K562 (cell line): ENCODE results near the gene SDHAF3.

Source experiments
- CBX3 ChIP-seq, 2 experiments: IDR thresholded peaks; 1 replicate in 1 of 2; 2 replicates in 1 of 2; pipeline ENCODE4 v1.6.1; 2012; ENCODE audit warnings: inconsistent platforms in 2 of 2, low read length in 2 of 2, borderline replicate concordance in 1 of 2, control low read depth in 1 of 2
- MXI1 ChIP-seq: IDR thresholded peaks from 2 replicates; pipeline ENCODE4 v1.6.1; 2011; ENCODE audit warnings: low read depth, mild to moderate bottlenecking, improper control_type of control experiment, low read length
- POLR2A ChIP-seq: fragments of 450-650 bp; conservative IDR thresholded peaks from 2 replicates; pipeline ENCODE4 v1.6.1; 2016
- POLR2AphosphoS5 ChIP-seq: IDR thresholded peaks from 2 replicates; pipeline ENCODE4 v1.6.1; 2011; ENCODE audit warnings: mild to moderate bottlenecking, low read depth, low read length, moderate library complexity; ENCODE audit not compliant: control insufficient read depth, insufficient read depth
- SREBF1 ChIP-seq: fragments of 150-350 bp; IDR thresholded peaks from 2 replicates; pipeline ENCODE4 v1.6.1; 2014; ENCODE audit warnings: antibody characterized with exemption, low read depth, low read length, borderline replicate concordance
- TAF15 ChIP-seq: fragments of 200-400 bp; formaldehyde crosslinking; IDR thresholded peaks from 2 replicates; pipeline ENCODE4 v1.6.1; 2017; ENCODE audit warnings: mild to moderate bottlenecking, low read depth, low read length, moderate library complexity
- ZBTB33 ChIP-seq: sonication (generic); formaldehyde crosslinking; IDR thresholded peaks from 2 replicates; pipeline ENCODE4 v1.8.1; 2023; ENCODE audit warnings: mild to moderate bottlenecking, missing genetic modification reagents
- TF ChIP-seq, protein P1 (sequence below), 3 experiments: IDR thresholded peaks in 2 of 3; conservative IDR thresholded peaks in 1 of 3; 2 replicates each; pipeline ENCODE4 v1.5.1; 2011 to 2012; ENCODE audit warnings: low read length in 3 of 3, mild to moderate bottlenecking in 3 of 3, control low read depth in 2 of 3, improper control_type of control experiment in 1 of 3, inconsistent platforms in 1 of 3, low read depth in 1 of 3, mixed read lengths in 1 of 3, moderate library complexity in 1 of 3; ENCODE audit not compliant: insufficient read depth in 2 of 3
- TF ChIP-seq, protein P2 (sequence below): fragments of 450-650 bp; formaldehyde crosslinking; IDR thresholded peaks from 2 replicates; pipeline ENCODE4 v1.4.0; 2020; ENCODE audit warnings: mild to moderate bottlenecking, mixed read lengths
- TF ChIP-seq, protein P3 (sequence below): sonication (generic); formaldehyde crosslinking; IDR thresholded peaks from 2 replicates; pipeline ENCODE4 v1.8.0; 2022; ENCODE audit warnings: mild to moderate bottlenecking, low read depth, missing genetic modification reagents

GRCh38 chr7:97079300-97079699 is 38.2 kb upstream of the SDHAF3 start:
- TF ChIP-seq MXI1 (no peak), TAF15 (no peak), POLR2A (no peak), POLR2AphosphoS5 (no peak), ZBTB33 (CRISPR knock-in tag) (no peak), CBX3 (IDR thresholded peaks at IDR 0.05; ENCODE audit: borderline replicate concordance in 1 of 2, low read length in 2 of 2) (no peak), SREBF1 (no peak)
- TF ChIP-seq, protein P1, sequence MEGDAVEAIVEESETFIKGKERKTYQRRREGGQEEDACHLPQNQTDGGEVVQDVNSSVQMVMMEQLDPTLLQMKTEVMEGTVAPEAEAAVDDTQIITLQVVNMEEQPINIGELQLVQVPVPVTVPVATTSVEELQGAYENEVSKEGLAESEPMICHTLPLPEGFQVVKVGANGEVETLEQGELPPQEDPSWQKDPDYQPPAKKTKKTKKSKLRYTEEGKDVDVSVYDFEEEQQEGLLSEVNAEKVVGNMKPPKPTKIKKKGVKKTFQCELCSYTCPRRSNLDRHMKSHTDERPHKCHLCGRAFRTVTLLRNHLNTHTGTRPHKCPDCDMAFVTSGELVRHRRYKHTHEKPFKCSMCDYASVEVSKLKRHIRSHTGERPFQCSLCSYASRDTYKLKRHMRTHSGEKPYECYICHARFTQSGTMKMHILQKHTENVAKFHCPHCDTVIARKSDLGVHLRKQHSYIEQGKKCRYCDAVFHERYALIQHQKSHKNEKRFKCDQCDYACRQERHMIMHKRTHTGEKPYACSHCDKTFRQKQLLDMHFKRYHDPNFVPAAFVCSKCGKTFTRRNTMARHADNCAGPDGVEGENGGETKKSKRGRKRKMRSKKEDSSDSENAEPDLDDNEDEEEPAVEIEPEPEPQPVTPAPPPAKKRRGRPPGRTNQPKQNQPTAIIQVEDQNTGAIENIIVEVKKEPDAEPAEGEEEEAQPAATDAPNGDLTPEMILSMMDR (IDR thresholded peaks at IDR 0.05 in 2 of 3, conservative IDR thresholded peaks at IDR 0.05 in 1 of 3; ENCODE audit: insufficient read depth in 2 of 3, low read depth in 1 of 3, low read length in 3 of 3) = no peak
- TF ChIP-seq, protein P2, sequence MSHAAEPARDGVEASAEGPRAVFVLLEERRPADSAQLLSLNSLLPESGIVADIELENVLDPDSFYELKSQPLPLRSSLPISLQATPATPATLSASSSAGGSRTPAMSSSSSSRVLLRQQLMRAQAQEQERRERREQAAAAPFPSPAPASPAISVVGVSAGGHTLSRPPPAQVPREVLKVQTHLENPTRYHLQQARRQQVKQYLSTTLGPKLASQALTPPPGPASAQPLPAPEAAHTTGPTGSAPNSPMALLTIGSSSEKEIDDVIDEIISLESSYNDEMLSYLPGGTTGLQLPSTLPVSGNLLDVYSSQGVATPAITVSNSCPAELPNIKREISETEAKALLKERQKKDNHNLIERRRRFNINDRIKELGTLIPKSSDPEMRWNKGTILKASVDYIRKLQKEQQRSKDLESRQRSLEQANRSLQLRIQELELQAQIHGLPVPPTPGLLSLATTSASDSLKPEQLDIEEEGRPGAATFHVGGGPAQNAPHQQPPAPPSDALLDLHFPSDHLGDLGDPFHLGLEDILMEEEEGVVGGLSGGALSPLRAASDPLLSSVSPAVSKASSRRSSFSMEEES (CRISPR knock-in tag) = no peak
- TF ChIP-seq, protein P3, sequence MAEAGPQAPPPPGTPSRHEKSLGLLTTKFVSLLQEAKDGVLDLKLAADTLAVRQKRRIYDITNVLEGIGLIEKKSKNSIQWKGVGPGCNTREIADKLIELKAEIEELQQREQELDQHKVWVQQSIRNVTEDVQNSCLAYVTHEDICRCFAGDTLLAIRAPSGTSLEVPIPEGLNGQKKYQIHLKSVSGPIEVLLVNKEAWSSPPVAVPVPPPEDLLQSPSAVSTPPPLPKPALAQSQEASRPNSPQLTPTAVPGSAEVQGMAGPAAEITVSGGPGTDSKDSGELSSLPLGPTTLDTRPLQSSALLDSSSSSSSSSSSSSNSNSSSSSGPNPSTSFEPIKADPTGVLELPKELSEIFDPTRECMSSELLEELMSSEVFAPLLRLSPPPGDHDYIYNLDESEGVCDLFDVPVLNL = no peak
